B cell (primary cell): Measurements from ENCODE around the gene TBATA.

Source experiments
- EZH2 ChIP-seq: IDR thresholded peaks from 2 replicates; pipeline ENCODE4 v1.6.1; 2012; ENCODE audit warnings: borderline replicate concordance, low read depth, mild to moderate bottlenecking, moderate library complexity, low read length; ENCODE audit not compliant: insufficient read depth, poor library complexity, severe bottlenecking
- TF ChIP-seq, protein P1 (sequence below): fragments of 200-600 bp; IDR thresholded peaks from one replicate; pipeline ENCODE4 v1.8.0; 2022; ENCODE audit warnings: antibody characterized with exemption, mild to moderate bottlenecking

DNA sequence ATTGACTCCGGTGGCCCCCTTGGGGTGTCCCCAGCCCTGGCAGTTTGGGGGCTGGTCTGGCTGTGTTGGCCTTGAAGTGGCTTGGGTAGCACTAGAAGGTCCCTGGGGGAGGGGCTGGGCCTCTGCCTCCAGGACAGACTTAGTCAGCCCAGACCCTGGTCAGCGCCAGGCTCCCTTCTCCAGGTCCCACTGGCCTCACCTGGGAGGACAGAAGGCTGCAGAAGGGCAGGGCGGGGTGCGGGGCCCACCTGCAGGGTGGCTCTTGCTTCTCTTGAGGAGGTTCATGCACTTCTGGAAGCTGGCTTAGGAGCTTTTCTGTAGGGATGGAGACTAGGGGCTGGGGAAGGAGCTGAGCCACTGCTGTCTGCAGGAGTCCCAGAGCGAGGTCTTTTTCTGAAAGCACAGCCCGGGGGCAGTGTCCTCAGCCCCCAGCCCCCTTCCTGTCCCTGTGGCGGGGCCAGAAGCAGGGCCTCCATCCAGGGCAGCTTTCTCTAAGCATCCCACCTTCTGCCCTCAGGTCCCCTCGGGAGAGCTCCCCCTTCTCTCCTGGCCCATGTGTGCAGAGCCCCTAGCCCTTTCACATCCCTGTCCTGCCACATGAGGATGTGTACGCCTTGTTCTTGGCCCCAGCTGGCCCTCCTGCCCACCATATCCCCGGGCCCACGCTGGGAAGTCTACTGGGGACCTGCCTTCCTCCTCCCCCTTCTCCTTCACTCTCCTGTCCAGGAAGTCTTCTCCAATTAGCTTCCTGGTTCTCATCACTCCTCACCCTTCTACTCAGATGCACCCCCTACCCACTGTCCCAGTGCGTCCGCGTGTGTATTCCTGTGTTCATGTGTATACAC lies 11.0 kb downstream of the TBATA start:
- TF ChIP-seq, protein P1, sequence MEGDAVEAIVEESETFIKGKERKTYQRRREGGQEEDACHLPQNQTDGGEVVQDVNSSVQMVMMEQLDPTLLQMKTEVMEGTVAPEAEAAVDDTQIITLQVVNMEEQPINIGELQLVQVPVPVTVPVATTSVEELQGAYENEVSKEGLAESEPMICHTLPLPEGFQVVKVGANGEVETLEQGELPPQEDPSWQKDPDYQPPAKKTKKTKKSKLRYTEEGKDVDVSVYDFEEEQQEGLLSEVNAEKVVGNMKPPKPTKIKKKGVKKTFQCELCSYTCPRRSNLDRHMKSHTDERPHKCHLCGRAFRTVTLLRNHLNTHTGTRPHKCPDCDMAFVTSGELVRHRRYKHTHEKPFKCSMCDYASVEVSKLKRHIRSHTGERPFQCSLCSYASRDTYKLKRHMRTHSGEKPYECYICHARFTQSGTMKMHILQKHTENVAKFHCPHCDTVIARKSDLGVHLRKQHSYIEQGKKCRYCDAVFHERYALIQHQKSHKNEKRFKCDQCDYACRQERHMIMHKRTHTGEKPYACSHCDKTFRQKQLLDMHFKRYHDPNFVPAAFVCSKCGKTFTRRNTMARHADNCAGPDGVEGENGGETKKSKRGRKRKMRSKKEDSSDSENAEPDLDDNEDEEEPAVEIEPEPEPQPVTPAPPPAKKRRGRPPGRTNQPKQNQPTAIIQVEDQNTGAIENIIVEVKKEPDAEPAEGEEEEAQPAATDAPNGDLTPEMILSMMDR, result no peak
- TF ChIP-seq EZH2, result no peak
